Fibroblast of lung (primary cell): ENCODE data around the gene SPPL2B.

ENCODE experiments used
- EZH2 ChIP-seq: IDR thresholded peaks from 2 replicates; pipeline ENCODE4 v1.5.1; 2012; ENCODE audit warnings: low read length, control low read depth, mild to moderate bottlenecking; ENCODE audit errors: missing control alignments
- TF ChIP-seq, protein P1 (sequence below), 2 donors: IDR thresholded peaks in 1 of 2; conservative IDR thresholded peaks in 1 of 2; 1 replicate in 1 of 2; 2 replicates in 1 of 2; pipeline ENCODE4 v1.5.1; 2011 to 2012; ENCODE audit warnings: low read length in 2 of 2, control low read depth in 1 of 2, inconsistent platforms in 1 of 2, low read depth in 1 of 2, mild to moderate bottlenecking in 1 of 2

DNA sequence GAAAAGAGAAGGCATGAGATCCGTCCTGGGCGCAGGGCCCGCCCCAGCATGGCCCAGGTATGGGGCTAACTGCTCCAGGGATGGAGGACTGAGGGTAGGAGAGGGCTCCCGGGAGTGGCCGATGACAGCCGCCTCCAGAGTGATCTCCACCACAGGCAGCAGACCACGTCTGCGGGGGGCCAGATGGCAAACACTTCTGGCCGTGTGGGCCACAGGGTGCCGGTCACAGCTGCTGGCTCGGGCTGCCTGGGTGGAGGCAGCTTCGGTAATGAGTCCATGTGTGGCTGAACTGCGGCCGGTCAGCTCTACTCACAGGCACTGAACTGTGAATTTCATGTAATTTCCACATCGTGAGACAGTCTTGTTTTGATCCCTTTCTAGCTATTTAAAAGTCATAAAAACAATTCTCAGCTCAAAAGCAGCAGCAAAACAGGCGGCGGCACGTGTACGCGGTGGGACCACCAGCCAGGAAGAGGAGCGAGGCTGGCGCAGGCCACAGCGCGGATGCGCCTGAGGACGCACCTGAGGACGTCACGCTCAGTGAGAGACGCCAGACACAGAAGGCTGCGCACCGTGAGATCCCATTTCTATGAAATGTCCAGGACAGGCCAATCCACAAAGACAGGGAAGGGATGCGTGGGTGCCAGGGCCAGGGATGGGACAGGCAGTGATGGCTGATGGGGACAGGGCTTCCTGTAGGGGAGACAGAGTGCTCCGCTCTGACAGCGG, 4.1 kb upstream of the SPPL2B start:
- TF ChIP-seq, protein P1, sequence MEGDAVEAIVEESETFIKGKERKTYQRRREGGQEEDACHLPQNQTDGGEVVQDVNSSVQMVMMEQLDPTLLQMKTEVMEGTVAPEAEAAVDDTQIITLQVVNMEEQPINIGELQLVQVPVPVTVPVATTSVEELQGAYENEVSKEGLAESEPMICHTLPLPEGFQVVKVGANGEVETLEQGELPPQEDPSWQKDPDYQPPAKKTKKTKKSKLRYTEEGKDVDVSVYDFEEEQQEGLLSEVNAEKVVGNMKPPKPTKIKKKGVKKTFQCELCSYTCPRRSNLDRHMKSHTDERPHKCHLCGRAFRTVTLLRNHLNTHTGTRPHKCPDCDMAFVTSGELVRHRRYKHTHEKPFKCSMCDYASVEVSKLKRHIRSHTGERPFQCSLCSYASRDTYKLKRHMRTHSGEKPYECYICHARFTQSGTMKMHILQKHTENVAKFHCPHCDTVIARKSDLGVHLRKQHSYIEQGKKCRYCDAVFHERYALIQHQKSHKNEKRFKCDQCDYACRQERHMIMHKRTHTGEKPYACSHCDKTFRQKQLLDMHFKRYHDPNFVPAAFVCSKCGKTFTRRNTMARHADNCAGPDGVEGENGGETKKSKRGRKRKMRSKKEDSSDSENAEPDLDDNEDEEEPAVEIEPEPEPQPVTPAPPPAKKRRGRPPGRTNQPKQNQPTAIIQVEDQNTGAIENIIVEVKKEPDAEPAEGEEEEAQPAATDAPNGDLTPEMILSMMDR (conservative IDR thresholded peaks at IDR 0.05 in 1 of 2, IDR thresholded peaks at IDR 0.05 in 1 of 2; ENCODE audit: low read depth in 1 of 2, low read length in 2 of 2): no peak
- no peak for TF ChIP-seq EZH2
